Left renal cortex interstitium (tissue), 4 donors: ENCODE measurements around the gene KCNH8. TPM values are rescaled to one million over a fixed set of nuclear protein-coding genes. Genes with fewer than 3 reads are reported as not detected.

Experiments
- DNase-seq, 4 donors: peaks; one replicate each; pipeline ENCODE4 v3.0.0-alpha.2; 2013; ENCODE audit warnings: low read depth in 4 of 4, low spot score in 2 of 4, missing footprints in 1 of 4
- polyA plus RNA-seq, 4 donors: library from polyadenylated mRNA; unstranded; fragments of 120-200 nt; gene quantifications; one replicate each; pipeline ENCODE4 v1.2.1, GENCODE V29; 2013; ENCODE audit not compliant: insufficient read length in 4 of 4

The KCNH8 gene
- polyA plus RNA-seq, 4 donors, result 0.89 to 1.7 (median 1.1) TPM

GRCh38 chr3:19457449-19457848 is 309.1 kb downstream of the KCNH8 start:
- DNase-seq, result no peak

DNA sequence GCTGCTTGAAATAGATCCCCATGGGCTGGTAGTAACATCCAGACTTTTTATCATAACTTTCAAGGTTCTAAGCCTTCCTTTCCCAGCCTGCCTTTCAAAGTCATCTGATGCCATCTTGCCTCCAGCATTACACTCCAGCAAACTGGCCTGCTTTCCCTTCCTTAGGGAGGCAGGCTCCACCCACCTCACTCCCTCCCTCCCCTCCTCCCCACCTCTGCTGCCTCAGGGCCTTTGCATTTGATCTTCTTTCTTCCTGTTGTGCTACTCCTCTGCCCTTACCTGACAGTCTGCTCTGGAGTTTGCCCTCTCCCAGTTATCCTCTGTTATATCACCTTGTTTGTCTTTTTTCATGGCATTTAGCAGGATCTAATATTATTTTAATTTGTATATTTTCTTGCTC is 319.5 kb downstream of the KCNH8 start:
- no peak for DNase-seq

DNA sequence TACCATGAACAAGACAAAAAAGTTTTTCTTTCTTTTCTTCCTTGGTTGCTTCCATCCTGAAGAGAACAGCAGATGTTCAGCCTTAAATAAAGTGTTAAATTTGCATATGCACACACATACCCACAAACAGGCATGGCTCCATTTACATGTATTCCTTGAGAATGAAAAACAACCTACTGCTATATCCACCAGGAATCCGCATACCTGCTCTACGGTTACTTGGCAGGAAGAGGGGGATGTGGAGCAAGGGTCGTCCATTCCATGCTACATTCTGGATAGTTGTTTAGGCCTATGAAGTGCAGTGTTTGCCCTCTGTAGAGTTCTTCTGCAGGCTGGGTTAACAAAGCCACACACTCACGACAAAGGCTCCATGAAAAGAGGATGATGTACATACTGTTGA is 322.8 kb downstream of the KCNH8 start:
- no peak for DNase-seq

GRCh38 chr3:19473971-19474580 is 325.8 kb downstream of the KCNH8 start:
- no peak for DNase-seq

GRCh38 chr3:19476281-19476680 is 328.0 kb downstream of the KCNH8 start:
- no peak for DNase-seq

GRCh38 chr3:19485267-19485666 is 337.0 kb downstream of the KCNH8 start:
- DNase-seq, result no peak

DNA sequence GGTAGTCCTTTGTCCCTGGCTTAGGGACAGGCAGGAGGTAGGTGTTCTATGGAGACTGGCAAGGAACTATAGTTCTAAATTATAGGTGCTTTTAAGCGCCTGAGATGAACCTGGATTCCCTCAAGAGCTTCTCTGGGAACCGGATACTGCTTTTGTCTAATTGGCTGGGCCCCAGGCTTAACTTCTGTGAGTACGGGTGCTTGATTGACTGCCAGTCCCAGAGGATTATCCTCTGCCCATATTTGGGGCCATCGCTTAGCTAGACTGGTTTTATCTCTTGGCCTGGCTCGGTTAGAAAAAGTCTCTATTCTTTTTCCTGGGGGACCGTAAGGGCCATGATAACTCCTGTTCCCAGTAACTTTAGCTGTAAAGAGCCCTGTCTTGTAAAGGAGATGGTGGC is 339.1 kb downstream of the KCNH8 start:
- DNase-seq, result no peak

DNA sequence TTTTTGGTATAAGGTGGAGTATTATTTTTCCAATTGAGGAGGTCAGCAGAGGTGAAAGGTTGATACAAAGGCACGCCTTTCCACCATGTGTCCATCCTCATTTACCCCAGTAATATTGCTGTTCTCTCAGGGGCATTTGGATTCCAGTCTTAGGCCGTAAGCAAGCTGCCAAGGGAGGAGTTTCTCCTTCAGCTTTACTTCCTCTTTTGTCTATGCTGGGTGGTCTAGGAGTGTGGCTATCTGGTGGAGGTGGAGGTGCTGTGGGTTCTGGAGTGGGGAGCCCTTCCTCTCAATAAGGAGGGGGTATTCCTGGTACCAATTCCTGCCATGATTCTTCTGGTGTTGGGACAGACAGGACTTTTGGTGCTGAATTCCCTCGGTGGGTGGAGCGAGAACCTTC is 340.6 kb downstream of the KCNH8 start:
- no peak for DNase-seq

DNA sequence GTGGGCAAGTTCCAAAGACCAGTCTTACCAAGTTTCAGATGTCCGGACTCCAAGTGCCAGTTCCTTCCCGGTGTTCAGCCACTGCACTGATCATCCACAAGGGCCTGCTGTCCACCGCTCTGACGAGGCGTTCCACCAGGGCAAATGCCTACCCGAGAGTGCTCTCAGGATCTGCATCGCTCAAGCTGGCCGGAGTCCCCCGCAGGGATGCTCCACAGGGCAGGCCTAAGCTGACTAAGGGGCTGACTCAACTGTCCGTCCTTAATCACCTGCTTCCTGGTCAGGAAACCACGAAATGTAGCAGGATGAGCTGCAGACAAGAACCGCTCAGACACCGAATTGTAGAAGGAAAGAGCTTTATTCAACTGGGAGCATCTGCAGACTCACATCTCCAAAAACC is 341.6 kb downstream of the KCNH8 start:
- no peak for DNase-seq

DNA sequence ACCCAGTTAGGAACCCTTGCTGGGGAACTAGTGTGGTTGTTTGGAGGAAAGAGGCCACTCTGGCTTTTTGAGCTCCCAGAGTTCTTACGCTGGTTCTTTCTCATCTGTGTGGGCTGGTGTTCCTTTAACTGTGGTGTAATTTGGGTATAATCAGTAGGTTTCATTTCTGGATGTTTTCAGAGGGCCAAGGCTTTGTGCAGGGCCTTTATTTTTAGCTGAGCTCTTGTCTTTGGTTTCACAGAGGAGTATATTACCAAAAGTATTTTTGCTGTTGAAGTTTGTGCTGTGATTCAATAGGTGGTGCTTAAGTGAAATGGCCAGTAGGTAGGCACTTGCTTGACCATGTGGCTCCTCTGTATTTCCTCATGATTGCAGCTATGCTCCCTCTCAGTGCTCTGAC is 357.9 kb downstream of the KCNH8 start:
- DNase-seq, result no peak

- no peak for DNase-seq
Measured at GRCh38 chr3:19522305-19522704, 374.0 kb downstream of the KCNH8 start.

- DNase-seq, result no peak
Measured at GRCh38 chr3:19526071-19526470, 377.8 kb downstream of the KCNH8 start.

DNA sequence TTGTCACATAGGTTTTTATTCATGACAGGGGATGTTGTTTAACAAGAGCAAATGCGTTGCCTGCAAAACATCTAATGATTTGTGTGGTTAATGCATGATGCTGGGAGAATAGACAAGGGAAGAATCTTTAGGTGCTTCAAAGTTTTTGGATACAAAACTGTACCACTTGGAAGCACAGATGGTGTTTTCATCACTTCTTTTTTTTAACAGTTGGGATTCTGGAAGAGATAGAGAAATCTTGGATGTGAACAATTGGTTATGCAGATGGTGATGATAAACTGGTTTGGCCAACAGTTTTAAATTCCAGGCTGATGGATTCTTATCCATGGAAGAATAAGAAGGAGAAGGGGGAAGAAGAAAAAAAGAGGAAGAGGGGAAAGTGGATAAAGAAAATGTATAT is 379.4 kb downstream of the KCNH8 start:
- DNase-seq, result no peak

GRCh38 chr3:19531426-19531825 is 383.1 kb downstream of the KCNH8 start:
- DNase-seq, result no peak

GRCh38 chr3:19539518-19540392 is 391.4 kb downstream of the KCNH8 start:
- no peak for DNase-seq

DNA sequence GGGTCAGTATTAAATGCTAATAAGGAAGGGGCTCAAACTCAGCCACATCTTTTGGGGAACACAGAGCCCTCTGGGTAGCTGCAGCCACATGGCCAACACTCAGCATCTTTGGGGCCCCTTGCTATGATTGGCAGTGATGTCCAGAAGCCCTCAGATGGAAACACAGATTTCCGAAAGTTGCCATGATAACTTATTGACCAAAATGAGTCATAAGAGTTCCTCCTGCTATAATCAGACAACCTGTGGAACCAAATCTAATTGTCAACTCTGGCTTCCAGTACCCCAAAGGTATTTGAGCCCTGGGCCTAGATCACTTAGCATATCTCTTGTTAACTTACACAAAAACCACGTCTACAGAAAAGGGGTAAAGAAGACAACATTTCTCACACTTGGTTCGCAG is 392.2 kb downstream of the KCNH8 start:
- no peak for DNase-seq

DNA sequence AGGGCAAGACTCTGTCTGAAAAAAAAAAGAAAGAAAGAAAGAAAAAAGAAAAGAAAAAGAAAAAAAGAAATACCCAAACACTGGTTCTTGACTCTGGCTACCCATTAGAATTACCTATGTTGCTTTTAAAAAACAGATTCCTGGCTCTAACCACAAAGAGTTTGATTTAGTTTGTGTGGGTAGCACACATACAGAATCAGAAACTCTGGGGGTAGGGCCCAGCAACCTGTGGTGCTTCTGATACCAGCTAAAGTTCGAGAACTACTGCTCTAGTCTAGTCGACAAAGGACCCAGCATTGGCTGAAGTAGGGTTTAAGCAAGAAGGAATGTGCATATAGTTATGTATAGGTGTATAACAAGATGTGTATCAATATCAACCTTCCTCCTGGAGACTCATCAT is 393.0 kb downstream of the KCNH8 start:
- DNase-seq, result no peak

DNA sequence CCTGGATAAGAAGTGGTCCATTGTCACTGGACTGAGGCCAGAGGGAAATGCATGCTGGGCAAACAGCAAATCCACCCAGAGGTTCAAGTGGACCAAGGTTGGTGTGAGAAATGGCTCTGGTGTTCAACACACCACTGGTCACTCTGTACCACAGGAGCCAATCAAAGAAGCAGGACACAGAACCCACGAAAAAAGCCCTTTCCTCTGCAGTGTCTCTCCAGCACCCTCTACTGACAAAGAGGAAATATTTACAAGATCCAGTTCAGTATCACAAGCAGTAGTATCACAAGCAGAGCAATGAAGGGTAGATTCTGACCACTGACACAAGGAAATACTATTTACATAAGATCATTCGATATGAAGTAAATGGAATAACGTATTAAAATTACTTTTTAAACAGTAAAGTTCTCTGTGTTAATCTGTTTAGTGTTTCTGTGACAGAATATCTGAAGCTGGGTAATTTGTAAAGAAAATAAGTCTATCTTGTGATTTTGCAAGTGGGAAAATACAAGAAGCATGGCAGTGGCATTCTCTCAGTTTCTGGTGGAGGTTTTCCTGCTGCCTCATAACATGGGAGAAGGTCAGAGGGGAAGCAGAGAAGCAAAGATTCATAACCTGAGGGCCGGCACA is 395.0 kb downstream of the KCNH8 start:
- peak in 1 of 4 donors; percentile 2 for DNase-seq

- no peak for DNase-seq
Measured at GRCh38 chr3:19547665-19548464, 399.6 kb downstream of the KCNH8 start.

DNA sequence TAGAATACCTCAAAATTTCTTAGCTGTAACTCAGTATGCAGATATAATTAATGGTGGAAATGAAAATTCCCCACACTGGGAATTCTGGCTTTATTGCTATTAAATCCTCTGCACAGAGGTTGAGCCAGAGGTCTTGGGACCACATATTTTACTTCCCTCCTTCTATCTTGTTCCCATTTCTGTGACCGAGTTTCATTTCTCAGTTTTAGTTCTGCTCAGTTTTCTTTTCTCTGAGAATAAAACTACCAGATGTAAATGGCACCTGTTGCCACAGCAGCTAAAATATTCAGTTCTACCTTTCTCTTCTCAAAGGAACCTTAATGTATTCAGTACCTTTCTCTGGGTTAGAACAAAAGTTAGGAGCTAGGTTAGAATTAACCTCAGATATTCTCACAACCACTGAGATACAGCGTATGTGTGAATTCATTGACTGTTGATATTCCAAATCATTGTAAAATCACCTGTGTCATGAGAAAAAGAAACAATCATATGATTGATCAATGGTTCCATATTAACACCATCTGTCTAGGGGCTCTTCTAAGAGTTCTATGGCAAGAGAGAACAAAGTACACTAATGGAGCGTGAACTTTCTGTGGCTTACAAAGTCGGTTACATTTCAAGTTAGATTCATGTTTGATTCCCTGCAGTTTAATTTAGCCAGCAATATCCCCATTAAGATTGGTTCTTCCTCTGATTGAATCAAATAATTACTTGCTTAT is 411.6 kb downstream of the KCNH8 start:
- DNase-seq, result no peak
